GM23248 (cell line): ENCODE measurements around the gene SEMA3B. TPM values are rescaled to one million over a fixed set of nuclear protein-coding genes. Genes with fewer than 3 reads are reported as not detected.
"Not testable (repeated sequence)": the region's sequence is repeated elsewhere in the genome, so short reads cannot be mapped to it uniquely, and the experiment has no call there.

Experiments
- DNase-seq: peaks from one replicate; pipeline ENCODE4 v3.0.0-alpha.2; 2015
- H2AFZ ChIP-seq: fragments of 200-600 bp; sonication (generic); 2 replicates; pipeline ENCODE4 v1.6.1; 2016; ENCODE audit warnings: antibody characterized with exemption
- H3F3A ChIP-seq: fragments of 200-600 bp; sonication (generic); 2 replicates; pipeline ENCODE4 v1.6.1; 2016; ENCODE audit warnings: mild to moderate bottlenecking, antibody characterized with exemption, mixed run types; ENCODE audit not compliant: insufficient read depth
- H3K27ac ChIP-seq: fragments of 200-600 bp; sonication (generic); 2 replicates; pipeline ENCODE4 v1.5.1; 2016; ENCODE audit warnings: mild to moderate bottlenecking
- H3K27me3 ChIP-seq: fragments of 200-600 bp; sonication (generic); replicated peaks from 2 replicates; pipeline ENCODE4 v1.6.1; 2016; ENCODE audit warnings: mild to moderate bottlenecking; ENCODE audit not compliant: insufficient read depth
- H3K36me3 ChIP-seq: fragments of 200-600 bp; sonication (generic); 2 replicates; pipeline ENCODE4 v1.6.1; 2016; ENCODE audit warnings: low read depth, mild to moderate bottlenecking
- H3K4me1 ChIP-seq: fragments of 200-600 bp; sonication (generic); 2 replicates; pipeline ENCODE4 v1.6.1; 2016; ENCODE audit warnings: mild to moderate bottlenecking; ENCODE audit not compliant: insufficient read depth
- H3K4me2 ChIP-seq: fragments of 200-600 bp; sonication (generic); one replicate; pipeline ENCODE4 v1.6.1; 2016; ENCODE audit warnings: mild to moderate bottlenecking; ENCODE audit not compliant: unreplicated experiment
- H3K4me3 ChIP-seq: fragments of 200-600 bp; sonication (generic); 2 replicates; pipeline ENCODE4 v1.5.1; 2016; ENCODE audit warnings: mild to moderate bottlenecking
- H3K79me2 ChIP-seq: fragments of 200-600 bp; sonication (generic); 2 replicates; pipeline ENCODE4 v1.6.1; 2016; ENCODE audit warnings: mild to moderate bottlenecking; ENCODE audit not compliant: insufficient read depth
- H3K9ac ChIP-seq: fragments of 200-600 bp; sonication (generic); 2 replicates; pipeline ENCODE4 v1.6.1; 2016; ENCODE audit warnings: mild to moderate bottlenecking
- H3K9me2 ChIP-seq: fragments of 200-600 bp; sonication (generic); 2 replicates; pipeline ENCODE4 v1.6.1; 2016; ENCODE audit warnings: mixed run types, mild to moderate bottlenecking, moderate library complexity; ENCODE audit not compliant: insufficient read depth
- H3K9me3 ChIP-seq: fragments of 200-600 bp; sonication (generic); one replicate; pipeline ENCODE4 v1.6.1; 2017; ENCODE audit warnings: low read depth
- H4K20me1 ChIP-seq: fragments of 200-600 bp; sonication (generic); 2 replicates; pipeline ENCODE4 v1.6.0; 2016; ENCODE audit not compliant: insufficient read depth
- EZH2 ChIP-seq: fragments of 200-600 bp; sonication (generic); IDR thresholded peaks from 2 replicates; pipeline ENCODE4 v1.6.1; 2018; ENCODE audit warnings: antibody characterized with exemption, mild to moderate bottlenecking; ENCODE audit not compliant: insufficient read depth, poor library complexity, severe bottlenecking
- EZH2phosphoT487 ChIP-seq: fragments of 200-600 bp; sonication (generic); IDR thresholded peaks from 2 replicates; pipeline ENCODE4 v1.6.1; 2018; ENCODE audit warnings: antibody characterized with exemption, moderate library complexity, mild to moderate bottlenecking, low read depth; ENCODE audit not compliant: insufficient read depth
- WGBS, 2 experiments: methylation state at CpG; one replicate each; pipeline ENCODE4 v1.1.6; 2015 to 2017; ENCODE audit warnings: low lambda C conversion rate in 2 of 2, low coverage in 1 of 2; ENCODE audit errors: missing lambda C conversion rate in 2 of 2; 5-methylcytosine and 5-hydroxymethylcytosine counted together
- in situ Hi-C: fragments of 300-500 bp; cut with MboI; formaldehyde crosslinking; loops from 2 replicates; pipeline ENCODE4 v1.15.0; 2020
- polyA plus RNA-seq: library from polyadenylated mRNA; unstranded; fragments of >200 nt; fragmentation: Nextera tagmentation; extraction: Ambion mirVana; gene quantifications from 2 replicates; pipeline ENCODE4 v1.2.1, GENCODE V29; 2016
- total RNA-seq: library from RNA; depleted of rRNA; stranded (reverse); fragments of >200 nt; shearing (Covaris generic); gene quantifications from 2 replicates; pipeline ENCODE4 v1.2.3, GENCODE V29; 2014

The SEMA3B gene
- total and polyA plus RNA-seq, 2 experiments from 2014 or later: 7.6 to 8.8 TPM

- H3K4me3 ChIP-seq: no peak overlapping the region
- peaks cover 13% of the 10 kb centered on the region; the same call in 1 of the 2 replicates for H3F3A ChIP-seq
- no peak overlapping the region for H3K9ac ChIP-seq
- WGBS, 2 experiments: 76 to 77% methylated on average over 10 of the region's 10 CpGs
- DNase-seq: no peak
- H3K79me2 ChIP-seq: no peaks in the 10 kb centered on the region
- no peak for TF ChIP-seq EZH2
- no peak for TF ChIP-seq EZH2phosphoT487
- no peaks in the 10 kb centered on the region for H4K20me1 ChIP-seq
- no peak overlapping the region for H2AFZ ChIP-seq
- no peaks in the 10 kb centered on the region for H3K9me2 ChIP-seq
- no peaks in the 10 kb centered on the region for H3K27me3 ChIP-seq
- H3K36me3 ChIP-seq: no peaks in the 10 kb centered on the region
- no peak overlapping the region for H3K4me2 ChIP-seq
- in situ Hi-C loops: loop anchor here (5.0 kb wide), 1 partner anchor 74 kb away; no protein-coding TSS in a partner anchor
- H3K4me1 ChIP-seq: peaks cover 28% of the 10 kb centered on the region
- no peaks in the 10 kb centered on the region for H3K9me3 ChIP-seq
- no peak overlapping the region for H3K27ac ChIP-seq
Measured at GRCh38 chr3:50271314-50271936, 2.5 kb downstream of the SEMA3B start.

GRCh38 chr3:50272538-50272910 lies 3.6 kb downstream of the SEMA3B start:
- not testable (repeated sequence) for H3K27me3 ChIP-seq, H3F3A ChIP-seq, H3K9me2 ChIP-seq, H3K79me2 ChIP-seq, H3K36me3 ChIP-seq, H3K9ac ChIP-seq, H3K9me3 ChIP-seq, H3K27ac ChIP-seq, DNase-seq, H3K4me2 ChIP-seq, H3K4me3 ChIP-seq, H2AFZ ChIP-seq, H4K20me1 ChIP-seq
- peaks cover 21% of the 10 kb centered on the region for H3K4me1 ChIP-seq
- in situ Hi-C loops: loop anchor here (5.0 kb wide), 1 partner anchor 75 kb away; no protein-coding TSS in a partner anchor
- 58% methylated on average over 9 to 10 of the region's 10 CpGs for WGBS, 2 experiments

GRCh38 chr3:50272911-50273688 lies 4.2 kb downstream of the SEMA3B start:
- in situ Hi-C loops: loop anchor here (5.0 kb wide), 1 partner anchor 76 kb away; no protein-coding TSS in a partner anchor

GRCh38 chr3:50273689-50274065 lies 4.7 kb downstream of the SEMA3B start:
- Histone ChIP-seq H3K4me3 (no peak overlapping the region), H3K9me3 (no peaks in the 10 kb centered on the region), H4K20me1 (no peaks in the 10 kb centered on the region), H3K27me3 (no peaks in the 10 kb centered on the region), H3F3A (peaks cover under 1% of the 10 kb centered on the region; the same call in 1 of the 2 replicates), H3K9me2 (no peaks in the 10 kb centered on the region), H3K36me3 (no peaks in the 10 kb centered on the region), H3K79me2 (no peaks in the 10 kb centered on the region), H3K4me2 (no peak overlapping the region), H3K4me1 (peaks cover 18% of the 10 kb centered on the region), H3K9ac (no peak overlapping the region), H2AFZ (no peak overlapping the region), H3K27ac (no peak overlapping the region)
- in situ Hi-C loops: loop anchor here (5.0 kb wide), 1 partner anchor 76 kb away; no protein-coding TSS in a partner anchor
- 69 to 74% methylated on average over 23 to 31 of the region's 31 CpGs for whole genome bisulfite sequencing, 2 experiments
- TF ChIP-seq EZH2phosphoT487 (no peak), EZH2 (no peak)
- DNase-seq: no peak

More at GRCh38 chr3:50272911-50273688, 4.2 kb downstream of the SEMA3B start:
- Histone ChIP-seq H3F3A (peaks cover 7% of the 10 kb centered on the region; the same call in 1 of the 2 replicates), H3K9me3 (no peaks in the 10 kb centered on the region), H3K79me2 (no peaks in the 10 kb centered on the region), H3K4me3 (peak overlapping the region; percentile 50), H3K9me2 (no peaks in the 10 kb centered on the region), H3K36me3 (no peaks in the 10 kb centered on the region), H3K27ac (no peak overlapping the region), H3K4me2 (peak overlapping the region; percentile 59), H2AFZ (peak overlapping the region; percentile 61; the same call in 1 of the 2 replicates), H3K27me3 (no peaks in the 10 kb centered on the region), H3K4me1 (peaks cover 18% of the 10 kb centered on the region), H4K20me1 (no peaks in the 10 kb centered on the region), H3K9ac (no peak overlapping the region)
- TF ChIP-seq EZH2 (no peak), EZH2phosphoT487 (no peak)
- peak; percentile 81 for DNase-seq
- WGBS, 2 experiments: 18 to 19% methylated on average over 58 to 61 of the region's 61 CpGs
